Mesendoderm (in vitro differentiated cells): ENCODE data around the gene RBM47.
"Not testable (repeated sequence)": the region's sequence is repeated elsewhere in the genome, so short reads cannot be mapped to it uniquely, and the experiment has no call there.

Experiments
- DNase-seq: peaks from one replicate; pipeline ENCODE4 v3.0.0; 2013
- H2AK5ac ChIP-seq: 2 replicates; pipeline ENCODE4 v1.6.1; 2013; ENCODE audit warnings: low read length, inconsistent platforms
- H2BK120ac ChIP-seq: 2 replicates; pipeline ENCODE4 v1.6.1; 2013; ENCODE audit warnings: low read depth, mild to moderate bottlenecking, low read length, moderate library complexity, mixed read lengths
- H2BK15ac ChIP-seq: replicated peaks from 2 replicates; pipeline ENCODE4 v1.6.1; 2013; ENCODE audit warnings: low read depth, mild to moderate bottlenecking, moderate library complexity
- H2BK5ac ChIP-seq: 2 replicates; pipeline ENCODE4 v1.6.1; 2013; ENCODE audit warnings: low read length, inconsistent platforms
- H3K18ac ChIP-seq: 2 replicates; pipeline ENCODE4 v1.6.1; 2013; ENCODE audit warnings: mild to moderate bottlenecking, low read length, mixed read lengths
- H3K23ac ChIP-seq: one replicate; pipeline ENCODE4 v1.6.1; 2013; ENCODE audit warnings: low read length
- H3K27ac ChIP-seq: 2 replicates; pipeline ENCODE4 v1.5.1; 2013; ENCODE audit warnings: low read depth, mild to moderate bottlenecking, inconsistent platforms, low read length, moderate library complexity
- H3K27me3 ChIP-seq: 2 replicates; pipeline ENCODE4 v1.6.1; 2013; ENCODE audit warnings: low read length, control low read depth, mild to moderate bottlenecking, inconsistent platforms; ENCODE audit not compliant: insufficient read depth, poor library complexity
- H3K36me3 ChIP-seq: 2 replicates; pipeline ENCODE4 v1.6.1; 2013; ENCODE audit warnings: low read length, inconsistent platforms; ENCODE audit not compliant: control insufficient read depth, insufficient read depth
- H3K4ac ChIP-seq: one replicate; pipeline ENCODE4 v1.6.1; 2013; ENCODE audit warnings: low read depth, mild to moderate bottlenecking, low read length, moderate library complexity
- H3K4me1 ChIP-seq: 2 replicates; pipeline ENCODE4 v1.6.1; 2013; ENCODE audit warnings: low read depth, low read length, inconsistent platforms; ENCODE audit not compliant: control insufficient read depth
- H3K4me2 ChIP-seq: 2 replicates; pipeline ENCODE4 v1.6.1; 2013; ENCODE audit warnings: low read length
- H3K4me3 ChIP-seq: 2 replicates; pipeline ENCODE4 v1.5.1; 2013; ENCODE audit warnings: mild to moderate bottlenecking, low read length
- H3K56ac ChIP-seq: one replicate; pipeline ENCODE4 v1.6.1; 2013; ENCODE audit warnings: low read length
- H3K79me1 ChIP-seq: 2 replicates; pipeline ENCODE4 v1.6.1; 2013; ENCODE audit warnings: low read length, inconsistent platforms
- H3K79me2 ChIP-seq: 2 replicates; pipeline ENCODE4 v1.6.1; 2013; ENCODE audit warnings: mild to moderate bottlenecking, low read length; ENCODE audit not compliant: control insufficient read depth, insufficient read depth
- H3K9ac ChIP-seq: 2 replicates; pipeline ENCODE4 v1.6.1; 2013; ENCODE audit warnings: low read length, inconsistent platforms
- H4K5ac ChIP-seq: one replicate; pipeline ENCODE4 v1.6.1; 2013; ENCODE audit warnings: low read length
- H4K8ac ChIP-seq: one replicate; pipeline ENCODE4 v1.6.1; 2013; ENCODE audit warnings: low read depth, mild to moderate bottlenecking, control low read depth, low read length, moderate library complexity
- WGBS: extraction: QIAGEN DNeasy Blood & Tissue Kit; methylation state at CpG from one replicate; pipeline ENCODE4 v1.1.7; 2013; ENCODE audit warnings: low lambda C conversion rate, missing lambda C conversion rate; ENCODE audit not compliant: insufficient coverage; ENCODE audit errors: extremely low coverage; 5-methylcytosine and 5-hydroxymethylcytosine counted together

Gene RBM47

GRCh38 chr4:40412388-40412787 lies 217.3 kb downstream of the RBM47 start:
- no peak overlapping the region for H3K18ac ChIP-seq
- no peaks in the 10 kb centered on the region for H3K4me1 ChIP-seq
- H3K27me3 ChIP-seq: no peaks in the 10 kb centered on the region
- no peak overlapping the region for H4K8ac ChIP-seq
- H2BK120ac ChIP-seq: no peak overlapping the region
- peak; percentile 59 for DNase-seq
- no peak overlapping the region for H3K27ac ChIP-seq
- no peaks in the 10 kb centered on the region for H3K79me1 ChIP-seq
- no peak overlapping the region for H3K4me3 ChIP-seq
- no peak overlapping the region for H3K56ac ChIP-seq
- no peak overlapping the region for H3K9ac ChIP-seq
- H2BK15ac ChIP-seq: no peak overlapping the region
- no CpG with 5 or more reads among the region's 1 CpG for WGBS
- no peak overlapping the region for H2BK5ac ChIP-seq
- no peaks in the 10 kb centered on the region for H3K79me2 ChIP-seq
- H4K5ac ChIP-seq: no peak overlapping the region
- no peak overlapping the region for H3K23ac ChIP-seq
- no peaks in the 10 kb centered on the region for H3K36me3 ChIP-seq
- no peak overlapping the region for H3K4me2 ChIP-seq
- H3K4ac ChIP-seq: no peak overlapping the region
- H2AK5ac ChIP-seq: no peak overlapping the region

DNA sequence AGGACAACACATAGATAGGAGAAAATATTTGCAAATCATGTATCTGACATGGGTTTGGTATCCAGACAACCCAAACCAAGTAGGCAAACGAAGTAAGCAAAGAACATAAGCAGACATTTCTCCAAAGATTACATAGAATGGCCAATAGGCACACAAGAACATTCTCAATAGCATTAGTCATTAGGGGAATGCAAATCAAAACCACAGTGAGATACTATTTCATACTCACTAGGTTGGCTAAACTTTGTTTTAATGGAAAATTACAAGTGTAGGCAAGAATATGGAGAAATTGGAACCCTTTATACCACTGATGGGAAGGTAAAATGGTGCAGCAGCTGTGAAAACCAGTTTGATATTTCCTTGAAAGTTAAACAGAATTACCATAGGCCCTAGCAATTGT lies 219.8 kb downstream of the RBM47 start:
- H3K27ac ChIP-seq: no peak overlapping the region
- H3K4me3 ChIP-seq: no peak overlapping the region
- no peak overlapping the region for H2BK120ac ChIP-seq
- H4K5ac ChIP-seq: no peak overlapping the region
- no peaks in the 10 kb centered on the region for H3K4me1 ChIP-seq
- no peaks in the 10 kb centered on the region for H3K27me3 ChIP-seq
- no peak overlapping the region for H4K8ac ChIP-seq
- no peak for DNase-seq
- H3K36me3 ChIP-seq: no peaks in the 10 kb centered on the region
- no peak overlapping the region for H3K23ac ChIP-seq
- no peak overlapping the region for H3K4me2 ChIP-seq
- no peak overlapping the region for H2BK15ac ChIP-seq
- H2AK5ac ChIP-seq: no peak overlapping the region
- WGBS: no CpG with 5 or more reads among the region's 1 CpG
- H3K79me2 ChIP-seq: no peaks in the 10 kb centered on the region
- no peak overlapping the region for H3K18ac ChIP-seq
- H3K79me1 ChIP-seq: no peaks in the 10 kb centered on the region
- no peak overlapping the region for H2BK5ac ChIP-seq
- no peak overlapping the region for H3K9ac ChIP-seq
- no peak overlapping the region for H3K4ac ChIP-seq
- no peak overlapping the region for H3K56ac ChIP-seq

DNA sequence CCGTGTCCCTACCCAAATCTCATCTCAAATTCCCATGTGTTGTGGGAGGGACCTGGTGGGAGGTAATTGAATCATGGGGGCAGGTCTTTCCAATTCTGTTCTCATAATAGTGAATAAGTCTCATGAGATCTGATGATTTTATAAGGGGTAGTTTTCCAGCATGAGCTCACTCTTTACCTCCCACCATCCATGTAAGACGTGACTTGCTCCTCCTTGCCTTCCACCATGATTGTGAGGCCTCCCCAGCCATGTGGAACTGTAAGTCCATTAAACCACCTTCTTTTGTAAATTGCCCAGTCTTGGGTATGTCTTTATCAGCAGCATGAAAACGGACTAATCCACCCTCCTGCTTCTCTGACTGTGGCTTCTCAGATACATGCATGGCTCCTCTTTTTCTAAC lies 222.2 kb downstream of the RBM47 start:
- not testable (repeated sequence) for H4K5ac ChIP-seq, H4K8ac ChIP-seq, H3K9ac ChIP-seq, H2BK120ac ChIP-seq, H2BK15ac ChIP-seq, DNase-seq, H3K36me3 ChIP-seq, H2AK5ac ChIP-seq, H3K4me3 ChIP-seq, H3K27ac ChIP-seq, H3K4me2 ChIP-seq, H3K18ac ChIP-seq, H3K27me3 ChIP-seq, H3K4ac ChIP-seq, H3K56ac ChIP-seq, H3K23ac ChIP-seq, H3K79me2 ChIP-seq, H2BK5ac ChIP-seq, H3K4me1 ChIP-seq, H3K79me1 ChIP-seq
- WGBS: no CpG with 5 or more reads among the region's 3 CpGs

DNA sequence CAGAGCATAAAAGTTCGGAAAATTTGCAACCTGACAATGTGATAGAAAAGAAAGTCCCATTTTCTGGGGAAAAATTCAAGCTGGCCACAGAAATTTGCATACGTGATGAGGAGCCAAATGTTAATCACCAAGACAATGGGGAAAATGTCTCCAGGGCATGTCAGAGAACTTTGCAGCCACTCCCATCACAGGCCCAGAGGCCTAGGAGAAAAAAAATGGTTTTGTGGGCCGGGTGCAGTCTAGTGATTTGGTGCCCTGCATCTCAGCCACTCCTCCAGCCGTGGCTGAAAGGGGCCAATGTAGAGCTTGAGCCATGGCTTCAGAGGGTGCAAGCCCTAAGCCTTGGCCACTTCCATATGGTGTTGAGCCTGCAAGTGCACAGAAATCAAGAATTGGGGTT lies 223.3 kb downstream of the RBM47 start:
- H4K5ac ChIP-seq: no peak overlapping the region
- H3K23ac ChIP-seq: no peak overlapping the region
- H2BK15ac ChIP-seq: no peak overlapping the region
- DNase-seq: no peak
- no peak overlapping the region for H3K56ac ChIP-seq
- no peaks in the 10 kb centered on the region for H3K79me2 ChIP-seq
- H3K9ac ChIP-seq: no peak overlapping the region
- no peaks in the 10 kb centered on the region for H3K27me3 ChIP-seq
- no peak overlapping the region for H3K4me2 ChIP-seq
- no peak overlapping the region for H3K4ac ChIP-seq
- H3K27ac ChIP-seq: no peak overlapping the region
- no peak overlapping the region for H2AK5ac ChIP-seq
- H3K4me1 ChIP-seq: no peaks in the 10 kb centered on the region
- no peaks in the 10 kb centered on the region for H3K36me3 ChIP-seq
- no peak overlapping the region for H4K8ac ChIP-seq
- no peak overlapping the region for H3K4me3 ChIP-seq
- no peaks in the 10 kb centered on the region for H3K79me1 ChIP-seq
- no peak overlapping the region for H2BK120ac ChIP-seq
- WGBS: no CpG with 5 or more reads among the region's 4 CpGs
- H3K18ac ChIP-seq: no peak overlapping the region
- no peak overlapping the region for H2BK5ac ChIP-seq

DNA sequence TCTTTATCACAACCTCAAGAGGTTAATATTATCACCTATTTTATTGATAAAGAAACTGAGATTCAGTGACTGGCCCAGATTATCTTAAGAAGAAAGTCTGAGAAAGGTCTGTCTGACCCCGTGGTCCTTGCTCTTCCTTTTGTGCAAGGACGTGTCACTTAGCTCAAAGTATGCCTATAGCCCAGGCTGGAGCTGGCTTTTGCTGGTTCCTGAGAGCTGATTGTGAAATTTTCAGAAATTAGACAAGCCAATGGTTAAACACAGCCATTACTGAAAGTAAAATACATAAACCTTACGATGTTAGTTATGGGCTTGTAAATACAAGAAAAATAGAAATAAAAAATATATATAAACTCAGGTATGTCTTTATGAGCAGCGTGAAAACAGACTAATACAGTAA lies 224.5 kb downstream of the RBM47 start:
- no peak overlapping the region for H3K4me2 ChIP-seq
- H3K23ac ChIP-seq: no peak overlapping the region
- no peaks in the 10 kb centered on the region for H3K27me3 ChIP-seq
- H3K79me1 ChIP-seq: no peaks in the 10 kb centered on the region
- H4K8ac ChIP-seq: no peak overlapping the region
- H3K56ac ChIP-seq: no peak overlapping the region
- H3K36me3 ChIP-seq: no peaks in the 10 kb centered on the region
- no peak overlapping the region for H2BK15ac ChIP-seq
- no peak overlapping the region for H3K4ac ChIP-seq
- H2AK5ac ChIP-seq: no peak overlapping the region
- H2BK120ac ChIP-seq: no peak overlapping the region
- no peak overlapping the region for H3K18ac ChIP-seq
- no peak overlapping the region for H3K9ac ChIP-seq
- no peak for DNase-seq
- H3K27ac ChIP-seq: no peak overlapping the region
- H3K4me3 ChIP-seq: no peak overlapping the region
- WGBS: no CpG with 5 or more reads among the region's 4 CpGs
- no peak overlapping the region for H4K5ac ChIP-seq
- no peaks in the 10 kb centered on the region for H3K4me1 ChIP-seq
- no peaks in the 10 kb centered on the region for H3K79me2 ChIP-seq
- no peak overlapping the region for H2BK5ac ChIP-seq

- H3K4me2 ChIP-seq: no peak overlapping the region
- no peaks in the 10 kb centered on the region for H3K4me1 ChIP-seq
- no peaks in the 10 kb centered on the region for H3K27me3 ChIP-seq
- no peak overlapping the region for H3K18ac ChIP-seq
- no CpG with 5 or more reads among the region's 5 CpGs for whole genome bisulfite sequencing
- no peak overlapping the region for H4K8ac ChIP-seq
- H3K79me1 ChIP-seq: no peaks in the 10 kb centered on the region
- H2BK5ac ChIP-seq: no peak overlapping the region
- H3K4me3 ChIP-seq: no peak overlapping the region
- H3K36me3 ChIP-seq: no peaks in the 10 kb centered on the region
- H3K9ac ChIP-seq: no peak overlapping the region
- H2BK120ac ChIP-seq: no peak overlapping the region
- no peaks in the 10 kb centered on the region for H3K79me2 ChIP-seq
- H2AK5ac ChIP-seq: no peak overlapping the region
- peak; percentile 70 for DNase-seq
- no peak overlapping the region for H3K23ac ChIP-seq
- no peak overlapping the region for H3K27ac ChIP-seq
- no peak overlapping the region for H4K5ac ChIP-seq
- no peak overlapping the region for H3K4ac ChIP-seq
- H3K56ac ChIP-seq: no peak overlapping the region
- no peak overlapping the region for H2BK15ac ChIP-seq
These were observed 226.6 kb downstream of the RBM47 start for GRCh38 chr4:40403081-40403480.
